ENCODE results near the gene UBE4B. TPM values are rescaled to one million over a fixed set of nuclear protein-coding genes. Genes with fewer than 3 reads are reported as not detected.

UBE4B gene
- total RNA-seq, 1 donor from 2014 or later: 38.6 TPM

DNA sequence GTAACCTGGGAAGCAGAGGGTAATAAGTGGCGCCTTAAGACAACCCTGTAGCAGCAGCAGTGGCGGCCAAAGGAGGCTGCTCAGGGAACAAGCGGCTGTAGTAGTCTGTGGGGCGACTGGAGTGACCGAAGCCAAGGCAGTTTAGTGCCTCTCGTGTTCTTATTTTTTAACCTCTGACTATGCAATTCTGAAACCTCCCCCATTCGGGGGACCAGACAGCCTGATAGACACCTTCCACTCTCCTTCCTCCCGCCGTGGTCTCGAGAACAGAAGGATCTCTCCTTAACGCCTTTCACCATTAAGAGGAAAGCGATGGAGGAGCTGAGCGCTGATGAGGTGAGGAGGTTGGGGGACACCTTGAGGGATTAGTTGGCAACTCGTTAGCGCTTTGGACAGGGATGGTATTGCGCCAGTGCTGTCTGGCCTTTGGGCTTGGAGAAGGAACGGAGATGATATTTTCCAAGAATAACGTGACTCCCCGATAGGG is 644 bp downstream of the UBE4B start:
- intact Hi-C loops (cut with micrococcal nuclease): loop anchor here (2.0 kb wide), 3 partner anchors 365 to 441 kb away; partner anchors contain the start of genes CENPS, PEX14 and PGD

- intact Hi-C loops (cut with micrococcal nuclease): no loop called here
Observed at GRCh38 chr1:10042746-10043145, 10.0 kb downstream of the UBE4B start.

- intact Hi-C loops (cut with micrococcal nuclease): no loop called here
Observed at GRCh38 chr1:10045480-10046355, 13.0 kb downstream of the UBE4B start.

DNA sequence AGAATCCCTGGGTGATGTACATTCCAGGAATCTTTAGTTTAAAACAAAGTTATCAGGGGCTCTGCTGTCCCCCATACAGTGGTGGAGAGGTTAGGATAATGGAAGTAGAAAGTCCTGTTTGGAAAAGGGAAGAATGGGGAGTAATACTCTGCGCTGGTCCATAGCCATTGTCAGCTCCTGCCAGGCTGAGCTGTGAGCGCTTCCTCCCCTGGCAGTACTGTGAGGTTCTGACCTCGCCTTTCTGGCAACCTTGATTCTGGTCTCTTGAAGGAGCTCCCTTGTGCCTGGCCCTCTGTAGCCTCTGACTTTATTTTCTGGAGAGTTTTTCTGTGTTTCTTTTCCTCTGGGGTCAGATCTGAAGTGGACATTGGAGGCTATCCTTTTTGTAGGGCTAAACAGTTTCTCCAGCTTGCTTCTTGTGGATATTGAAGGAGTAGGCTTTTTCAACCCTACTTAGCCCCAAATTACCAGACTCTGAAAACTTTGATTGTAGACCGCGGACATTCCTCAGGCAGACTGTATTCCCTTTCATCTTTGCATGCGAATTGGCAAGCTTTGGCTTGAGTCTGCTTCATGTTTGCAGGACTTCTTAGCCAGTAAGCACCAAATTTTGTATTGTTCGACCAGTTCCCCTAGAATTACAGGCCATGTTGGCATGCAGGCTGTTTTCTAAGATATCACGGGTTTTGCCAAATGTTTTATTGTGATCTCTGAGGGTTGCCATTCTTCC is 13.8 kb downstream of the UBE4B start:
- intact Hi-C loops (cut with micrococcal nuclease): no loop called here

- intact Hi-C loops (cut with micrococcal nuclease): no loop called here
Observed at GRCh38 chr1:10048601-10049000, 15.8 kb downstream of the UBE4B start.

DNA sequence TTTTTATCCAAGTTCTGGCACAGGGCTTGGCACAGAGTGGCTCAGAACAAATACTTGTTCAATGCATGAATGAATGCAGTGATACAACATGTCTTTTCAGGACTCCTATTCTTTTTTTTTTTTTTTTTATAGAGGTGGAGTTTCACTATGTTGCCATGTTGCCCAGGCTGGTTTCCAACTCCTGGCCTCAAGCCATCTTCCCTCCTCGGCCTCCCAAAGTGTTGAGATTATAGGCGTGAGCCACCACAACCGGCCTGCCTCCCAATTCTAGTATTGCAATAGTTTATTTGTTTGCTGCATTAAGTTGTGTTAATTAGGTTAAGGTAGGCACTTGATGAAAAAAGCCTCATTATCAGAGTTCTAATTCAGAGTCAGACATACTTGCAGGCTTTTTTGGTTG is 17.9 kb downstream of the UBE4B start:
- intact Hi-C loops (cut with micrococcal nuclease): no loop called here

DNA sequence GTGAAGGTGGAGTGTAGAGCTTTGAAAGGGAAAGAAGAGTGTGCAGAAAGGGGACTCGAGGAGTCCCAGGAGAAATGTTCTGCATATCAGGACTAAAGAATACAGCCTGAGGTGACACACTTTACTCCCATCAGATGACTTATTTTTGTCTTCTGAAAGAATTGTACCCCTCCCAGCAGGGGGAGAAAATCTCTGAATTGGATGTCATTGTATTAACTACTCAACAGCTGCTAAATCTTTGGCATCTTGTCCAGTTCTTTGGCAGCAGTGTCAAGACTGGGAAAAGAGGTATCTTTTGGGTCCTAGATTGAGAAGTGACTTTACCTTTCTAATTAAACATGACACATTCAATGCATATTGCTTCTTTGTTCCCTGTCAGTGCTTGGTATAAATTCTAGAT is 18.9 kb downstream of the UBE4B start:
- intact Hi-C loops (cut with micrococcal nuclease): no loop called here

DNA sequence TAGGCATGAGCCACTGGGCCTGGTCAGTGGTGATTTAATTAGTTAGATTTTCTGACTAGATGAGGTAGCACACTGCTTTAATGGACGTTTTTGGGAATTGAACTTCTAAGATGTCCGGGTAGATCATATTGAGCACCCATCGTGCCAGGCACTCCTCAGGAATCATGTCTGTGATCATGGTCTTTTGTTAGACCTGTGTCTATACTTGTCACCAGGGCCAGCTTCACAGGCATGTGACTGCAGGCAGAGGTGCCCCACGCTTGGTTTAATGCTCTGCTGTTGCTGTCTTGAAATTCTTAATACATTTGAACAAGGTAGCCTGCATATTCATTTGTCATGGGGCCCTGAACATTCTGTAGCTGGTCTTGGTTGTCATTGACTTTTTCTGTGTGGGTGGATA is 19.6 kb downstream of the UBE4B start:
- intact Hi-C loops (cut with micrococcal nuclease): no loop called here

- intact Hi-C loops (cut with micrococcal nuclease): no loop called here
Observed at GRCh38 chr1:10054465-10054864, 21.7 kb downstream of the UBE4B start.

GRCh38 chr1:10056599-10056987 is 23.8 kb downstream of the UBE4B start:
- intact Hi-C loops (cut with micrococcal nuclease): no loop called here

GRCh38 chr1:10057343-10057742 is 24.6 kb downstream of the UBE4B start:
- intact Hi-C loops (cut with micrococcal nuclease): no loop called here

- intact Hi-C loops (cut with micrococcal nuclease): no loop called here
Observed at GRCh38 chr1:10057796-10058195, 25.0 kb downstream of the UBE4B start.

GRCh38 chr1:10059342-10059718 is 26.6 kb downstream of the UBE4B start:
- intact Hi-C loops (cut with micrococcal nuclease): no loop called here

- intact Hi-C loops (cut with micrococcal nuclease): no loop called here
Observed at GRCh38 chr1:10060311-10061100, 27.7 kb downstream of the UBE4B start.

- intact Hi-C loops (cut with micrococcal nuclease): no loop called here
Observed at GRCh38 chr1:10061276-10061675, 28.5 kb downstream of the UBE4B start.

DNA sequence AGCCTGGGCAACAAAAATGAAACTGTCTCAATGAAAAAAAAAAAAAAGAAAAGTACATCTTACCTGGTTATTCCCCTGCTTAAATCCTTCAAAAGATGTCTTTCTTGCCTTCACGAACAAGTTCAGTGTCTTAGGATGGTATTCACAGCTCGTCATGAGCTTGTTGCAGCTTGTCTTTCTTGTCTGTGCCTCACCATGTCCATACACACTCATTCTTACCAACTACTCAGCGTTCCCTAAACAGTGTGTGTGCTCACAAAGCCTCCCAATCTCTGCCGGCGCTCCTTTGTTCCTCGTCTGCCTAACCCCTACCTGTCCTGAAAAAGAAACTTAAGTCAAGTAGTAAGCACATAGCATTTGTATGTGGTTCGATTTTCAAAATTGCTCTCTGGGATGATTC is 31.1 kb downstream of the UBE4B start:
- intact Hi-C loops (cut with micrococcal nuclease): no loop called here

- intact Hi-C loops (cut with micrococcal nuclease): no loop called here
Observed at GRCh38 chr1:10064416-10065343, 31.9 kb downstream of the UBE4B start.

DNA sequence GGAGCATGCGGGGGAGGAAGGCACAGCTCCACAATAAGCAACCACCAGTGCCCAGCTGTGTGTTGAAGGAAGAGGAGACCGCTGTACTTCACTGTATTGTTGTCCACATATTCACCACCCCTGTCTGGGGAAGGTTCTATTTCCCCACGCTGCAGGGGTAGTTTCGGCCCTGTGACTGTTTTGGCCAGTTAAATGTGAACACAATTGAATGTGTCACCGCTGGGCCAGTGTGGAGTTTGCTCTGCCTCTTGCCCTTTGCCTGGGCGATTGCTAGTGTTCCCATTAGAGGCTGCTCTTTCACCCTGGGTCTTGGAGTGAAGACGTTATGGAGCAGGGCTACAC is 32.6 kb downstream of the UBE4B start:
- intact Hi-C loops (cut with micrococcal nuclease): no loop called here

DNA sequence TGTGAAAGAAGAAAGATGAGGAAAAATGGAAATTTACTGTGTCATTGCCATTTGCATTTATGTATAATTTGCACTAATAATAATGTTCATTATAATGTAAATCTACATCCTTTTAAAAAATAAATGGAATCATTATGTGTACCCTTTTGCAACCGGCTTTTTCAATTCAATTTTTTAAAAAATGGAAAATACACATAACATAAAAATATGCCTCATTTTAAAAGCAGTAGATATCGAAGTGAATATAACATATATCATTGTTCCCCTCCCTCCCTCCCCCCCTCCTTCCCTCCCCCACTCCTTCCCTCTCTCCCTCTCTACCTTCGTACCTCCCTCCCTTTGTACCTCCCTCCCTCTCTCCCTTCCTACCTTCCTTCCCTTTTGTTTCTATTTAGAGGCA is 33.0 kb downstream of the UBE4B start:
- intact Hi-C loops (cut with micrococcal nuclease): no loop called here

- intact Hi-C loops (cut with micrococcal nuclease): no loop called here
Observed at GRCh38 chr1:10068605-10069294, 36.0 kb downstream of the UBE4B start.

Measured in T-helper 2 cell treated with Interferon-gamma antibody and Interleukin-4, amounts not matched to agents 100 ng/mL and 5 ng/mL, for 36 hours (primary cell).